IPS DF 6.9 (cell line): ENCODE data around the gene CAMTA1.

Experiments
- DNase-seq: peaks from one replicate; pipeline ENCODE4 v3.0.0-alpha.2; 2013; ENCODE audit warnings: low read depth, low spot score
- H3K27ac ChIP-seq: one replicate; pipeline ENCODE4 v1.5.1; 2013; ENCODE audit warnings: low read length, control low read depth
- H3K27me3 ChIP-seq: 2 replicates; pipeline ENCODE4 v1.6.1; 2013; ENCODE audit warnings: mild to moderate bottlenecking, low read length; ENCODE audit not compliant: control insufficient read depth, insufficient read depth
- H3K36me3 ChIP-seq: 2 replicates; pipeline ENCODE4 v1.6.1; 2013; ENCODE audit warnings: low read length; ENCODE audit not compliant: control insufficient read depth, insufficient read depth
- H3K4me1 ChIP-seq: 2 replicates; pipeline ENCODE4 v1.6.1; 2013; ENCODE audit warnings: low read length; ENCODE audit not compliant: control insufficient read depth, insufficient read depth
- H3K4me3 ChIP-seq: 2 replicates; pipeline ENCODE4 v1.5.1; 2013; ENCODE audit warnings: mild to moderate bottlenecking, low read length
- H3K9me3 ChIP-seq: 2 replicates; pipeline ENCODE4 v1.6.1; 2013; ENCODE audit warnings: low read length, inconsistent platforms; ENCODE audit not compliant: control insufficient read depth, insufficient read depth
- WGBS: extraction: QIAGEN DNeasy Blood & Tissue Kit; methylation state at CpG from one replicate; pipeline ENCODE4 v1.1.7; 2013; ENCODE audit warnings: mixed read lengths, missing lambda C conversion rate; ENCODE audit not compliant: insufficient read length, insufficient coverage; 5-methylcytosine and 5-hydroxymethylcytosine counted together

CAMTA1 gene

DNA sequence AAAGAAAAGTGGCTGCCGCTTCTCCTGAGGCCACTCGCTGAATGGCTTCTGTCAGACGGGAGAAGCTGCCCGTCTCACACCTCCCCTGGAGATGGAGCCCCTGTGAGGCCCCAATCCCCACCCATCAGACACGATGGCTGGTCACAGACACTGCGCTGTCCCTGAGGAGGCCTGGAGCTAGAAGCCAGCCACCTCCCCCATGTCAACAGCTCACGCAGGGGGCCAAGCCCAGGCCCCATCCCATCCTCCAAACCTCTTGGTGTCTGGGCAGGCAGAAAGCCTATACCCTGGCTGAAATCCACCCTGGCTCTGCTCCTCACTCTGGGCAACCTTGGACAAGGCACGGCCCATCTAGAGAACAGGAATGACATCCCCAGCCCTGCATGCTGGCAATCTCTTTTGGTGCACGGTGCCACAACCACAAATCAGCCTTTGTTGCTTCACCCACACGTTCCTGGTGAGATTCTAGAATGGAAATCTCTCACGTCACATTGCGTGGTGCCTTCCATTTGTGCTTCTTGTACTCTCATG is 711.9 kb downstream of the CAMTA1 start:
- no peak overlapping the region for H3K27ac ChIP-seq
- H3K9me3 ChIP-seq: no peaks in the 10 kb centered on the region
- no peaks in the 10 kb centered on the region for H3K36me3 ChIP-seq
- no CpG with 5 or more reads among the region's 12 CpGs for WGBS
- no peak for DNase-seq
- no peaks in the 10 kb centered on the region for H3K4me1 ChIP-seq
- H3K27me3 ChIP-seq: no peaks in the 10 kb centered on the region
- H3K4me3 ChIP-seq: no peak overlapping the region

DNA sequence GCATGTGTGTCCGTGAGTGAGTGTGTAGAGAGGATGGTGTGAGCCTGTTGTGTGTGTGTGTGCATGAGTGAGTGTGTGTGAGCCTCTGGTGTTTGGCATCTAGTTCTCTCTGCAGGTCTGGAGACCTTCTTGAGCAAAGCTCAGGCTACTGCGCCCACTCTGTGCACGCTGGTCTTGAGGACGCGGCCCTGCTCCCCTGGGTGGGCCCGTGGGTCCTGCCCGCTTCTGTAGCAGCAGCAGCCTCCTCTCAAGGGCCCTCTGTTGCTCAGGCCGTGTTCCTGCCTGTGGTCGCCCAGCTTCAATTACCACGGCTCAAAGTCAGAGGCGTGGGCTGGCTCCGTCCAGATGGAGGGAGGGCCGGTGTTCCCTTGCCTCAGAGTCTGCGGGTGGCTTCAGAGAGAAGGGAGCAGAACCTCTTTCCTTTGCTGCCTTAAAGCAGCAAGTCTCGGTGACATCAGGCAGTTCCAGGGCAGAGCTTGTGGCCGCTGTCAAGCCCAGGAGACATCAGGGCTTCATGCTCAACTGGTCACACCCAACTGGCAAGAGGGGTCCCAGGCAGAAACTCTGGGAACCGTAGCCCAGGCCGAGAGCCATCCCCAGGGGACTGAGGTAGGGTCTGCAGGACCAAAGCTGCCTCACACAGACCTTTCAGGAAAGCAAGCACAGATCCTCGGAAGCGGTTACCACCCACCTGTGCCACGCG is 715.3 kb downstream of the CAMTA1 start:
- no peaks in the 10 kb centered on the region for H3K27me3 ChIP-seq
- H3K9me3 ChIP-seq: no peaks in the 10 kb centered on the region
- no peaks in the 10 kb centered on the region for H3K4me1 ChIP-seq
- H3K36me3 ChIP-seq: no peaks in the 10 kb centered on the region
- H3K27ac ChIP-seq: no peak overlapping the region
- H3K4me3 ChIP-seq: no peak overlapping the region
- WGBS: no CpG with 5 or more reads among the region's 22 CpGs
- no peak for DNase-seq

- H3K27me3 ChIP-seq: no peaks in the 10 kb centered on the region
- WGBS: no CpG with 5 or more reads among the region's 10 CpGs
- no peak overlapping the region for H3K27ac ChIP-seq
- no peak overlapping the region for H3K4me3 ChIP-seq
- H3K9me3 ChIP-seq: no peaks in the 10 kb centered on the region
- DNase-seq: no peak
- H3K36me3 ChIP-seq: no peaks in the 10 kb centered on the region
- no peaks in the 10 kb centered on the region for H3K4me1 ChIP-seq
These were observed 715.8 kb downstream of the CAMTA1 start for GRCh38 chr1:7501084-7501491.

- WGBS: no CpG with 5 or more reads among the region's 15 CpGs
- H3K4me3 ChIP-seq: no peak overlapping the region
- no peak for DNase-seq
- H3K9me3 ChIP-seq: no peaks in the 10 kb centered on the region
- H3K27ac ChIP-seq: no peak overlapping the region
- H3K27me3 ChIP-seq: no peaks in the 10 kb centered on the region
- H3K4me1 ChIP-seq: no peaks in the 10 kb centered on the region
- H3K36me3 ChIP-seq: no peaks in the 10 kb centered on the region
These were observed 716.7 kb downstream of the CAMTA1 start for GRCh38 chr1:7501723-7502603.

DNA sequence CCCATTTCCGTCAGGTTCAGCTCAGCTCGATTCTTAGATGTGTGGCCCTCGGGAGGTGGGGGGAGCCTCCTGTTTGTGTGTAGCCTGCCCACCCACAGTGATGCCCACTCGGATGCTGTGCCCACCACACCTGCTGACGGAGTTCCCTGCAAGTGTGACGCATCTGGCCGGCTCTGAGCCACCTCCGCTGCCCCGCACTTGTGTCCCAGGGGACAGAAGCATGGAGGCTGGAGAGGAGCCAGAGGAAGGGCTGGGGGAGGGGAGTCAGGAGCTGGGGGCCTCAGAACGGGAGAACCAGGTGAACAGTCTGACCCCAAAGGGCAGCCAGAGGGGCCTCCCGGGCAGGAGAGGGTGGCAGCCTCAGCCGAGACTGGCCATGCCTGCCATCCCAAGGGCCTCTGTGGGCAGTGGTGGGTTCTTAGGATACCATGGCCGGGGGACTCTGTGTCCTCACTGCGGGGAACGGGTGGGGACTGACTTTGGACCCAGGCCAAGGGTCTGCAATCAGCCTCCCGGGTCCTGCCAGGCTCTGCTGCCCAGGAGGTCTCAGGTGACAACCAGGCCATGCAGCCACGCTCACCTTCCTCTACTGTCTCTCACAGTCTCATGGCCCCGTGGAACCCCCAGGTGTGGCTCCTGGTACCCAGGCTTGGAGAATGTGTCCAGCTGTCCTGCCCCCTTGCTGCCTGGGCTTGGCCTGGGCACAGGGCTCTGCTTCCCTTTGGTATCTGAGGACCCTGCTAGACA is 718.6 kb downstream of the CAMTA1 start:
- Histone ChIP-seq H3K36me3 (no peaks in the 10 kb centered on the region), H3K27ac (no peak overlapping the region), H3K4me1 (no peaks in the 10 kb centered on the region; the same call in 1 of the 2 replicates), H3K9me3 (no peaks in the 10 kb centered on the region), H3K27me3 (no peaks in the 10 kb centered on the region), H3K4me3 (no peak overlapping the region)
- no peak for DNase-seq
- WGBS: no CpG with 5 or more reads among the region's 18 CpGs

GRCh38 chr1:7504438-7504720 is 719.1 kb downstream of the CAMTA1 start:
- Histone ChIP-seq H3K27me3 (no peaks in the 10 kb centered on the region), H3K36me3 (no peaks in the 10 kb centered on the region), H3K4me3 (no peak overlapping the region), H3K9me3 (no peaks in the 10 kb centered on the region), H3K27ac (no peak overlapping the region), H3K4me1 (no peaks in the 10 kb centered on the region; the same call in 1 of the 2 replicates)
- WGBS: no CpG with 5 or more reads among the region's 2 CpGs
- DNase-seq: no peak

DNA sequence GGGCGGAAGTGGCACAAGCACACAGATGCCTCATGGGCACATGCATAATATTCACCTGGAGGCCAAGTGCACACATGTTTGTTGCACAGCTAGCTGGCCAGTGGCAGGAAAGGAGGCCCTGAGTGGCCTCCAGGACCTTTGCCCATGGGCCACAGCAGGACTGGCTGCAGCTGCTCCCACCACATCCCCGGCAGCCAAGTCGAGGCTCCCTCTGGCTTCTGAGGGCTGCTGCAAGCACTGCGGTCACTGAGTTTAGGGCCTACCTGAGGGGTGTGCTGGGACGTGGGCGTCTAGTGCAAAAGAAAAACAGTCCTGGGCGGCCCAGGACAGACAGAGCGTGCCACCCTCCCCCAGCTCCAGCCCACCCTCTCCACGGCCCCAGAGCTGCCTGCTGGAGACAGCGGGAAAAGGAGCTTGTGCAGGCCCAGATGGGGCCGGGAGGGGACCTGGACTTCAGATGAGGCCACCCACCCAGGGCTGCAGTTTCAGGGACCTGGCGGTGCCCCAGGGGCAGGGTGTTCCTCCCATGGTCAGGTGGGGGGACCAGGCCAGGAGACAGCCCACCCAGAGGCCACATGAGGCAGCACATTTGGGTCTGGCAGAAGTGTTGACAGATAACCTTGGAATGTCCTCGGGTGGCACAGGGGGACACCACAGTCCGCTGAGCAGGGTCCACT is 720.0 kb downstream of the CAMTA1 start:
- no peaks in the 10 kb centered on the region for H3K27me3 ChIP-seq
- no peaks in the 10 kb centered on the region; the same call in 1 of the 2 replicates for H3K4me1 ChIP-seq
- no peak for DNase-seq
- no CpG with 5 or more reads among the region's 14 CpGs for WGBS
- no peaks in the 10 kb centered on the region for H3K36me3 ChIP-seq
- H3K9me3 ChIP-seq: no peaks in the 10 kb centered on the region
- H3K27ac ChIP-seq: no peak overlapping the region
- no peak overlapping the region for H3K4me3 ChIP-seq

- Histone ChIP-seq H3K27ac (no peak overlapping the region), H3K9me3 (no peaks in the 10 kb centered on the region), H3K36me3 (no peaks in the 10 kb centered on the region), H3K27me3 (no peaks in the 10 kb centered on the region), H3K4me3 (no peak overlapping the region), H3K4me1 (no peaks in the 10 kb centered on the region; the same call in 1 of the 2 replicates)
- no peak for DNase-seq
- WGBS: no CpG with 5 or more reads among the region's 16 CpGs
These were observed 720.7 kb downstream of the CAMTA1 start for GRCh38 chr1:7505771-7506453.

DNA sequence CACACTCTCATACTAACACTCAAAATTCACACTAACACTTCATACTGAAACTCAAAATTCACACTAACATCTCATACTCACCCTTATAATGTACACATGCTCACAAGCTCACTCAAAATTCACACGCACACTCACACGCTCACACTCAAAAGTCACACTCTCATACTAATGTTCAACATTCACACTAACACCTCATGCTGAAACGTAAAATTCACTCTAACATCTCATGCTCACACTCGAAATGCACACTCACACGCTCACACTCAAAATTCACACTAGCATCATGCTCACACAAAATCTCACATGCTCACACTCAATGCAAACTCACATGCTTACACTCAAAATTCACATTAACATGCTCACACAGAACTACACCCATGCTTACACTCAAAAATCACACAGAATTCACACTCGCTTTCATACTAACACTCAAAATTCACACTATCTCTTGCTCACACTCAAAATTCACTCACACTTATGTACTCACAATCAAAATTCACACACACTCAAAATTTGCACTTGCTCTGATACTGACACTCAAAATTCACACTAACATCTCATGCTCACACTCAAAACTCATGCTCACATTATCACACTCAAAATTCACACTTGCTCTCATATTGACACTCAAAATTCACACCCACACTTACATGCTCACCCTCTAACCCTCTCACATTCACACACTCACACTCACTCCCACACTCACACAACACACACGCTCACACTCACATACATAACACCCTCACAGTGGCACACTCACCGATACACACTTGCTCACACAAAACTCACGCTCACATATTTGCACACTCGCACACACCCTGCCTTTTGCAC is 721.4 kb downstream of the CAMTA1 start:
- no peaks in the 10 kb centered on the region; the same call in 1 of the 2 replicates for H3K4me1 ChIP-seq
- no peak for DNase-seq
- H3K27ac ChIP-seq: no peak overlapping the region
- H3K27me3 ChIP-seq: no peaks in the 10 kb centered on the region
- H3K9me3 ChIP-seq: no peaks in the 10 kb centered on the region
- H3K4me3 ChIP-seq: no peak overlapping the region
- WGBS: over 99% methylated on average over 9 of the region's 10 CpGs
- H3K36me3 ChIP-seq: no peaks in the 10 kb centered on the region
